ENCODE results near the gene MFGE8. TPM values are rescaled to one million over a fixed set of nuclear protein-coding genes. Genes with fewer than 3 reads are reported as not detected.

MFGE8 gene
- total RNA-seq, 1 donor from 2014 or later = 259 TPM

DNA sequence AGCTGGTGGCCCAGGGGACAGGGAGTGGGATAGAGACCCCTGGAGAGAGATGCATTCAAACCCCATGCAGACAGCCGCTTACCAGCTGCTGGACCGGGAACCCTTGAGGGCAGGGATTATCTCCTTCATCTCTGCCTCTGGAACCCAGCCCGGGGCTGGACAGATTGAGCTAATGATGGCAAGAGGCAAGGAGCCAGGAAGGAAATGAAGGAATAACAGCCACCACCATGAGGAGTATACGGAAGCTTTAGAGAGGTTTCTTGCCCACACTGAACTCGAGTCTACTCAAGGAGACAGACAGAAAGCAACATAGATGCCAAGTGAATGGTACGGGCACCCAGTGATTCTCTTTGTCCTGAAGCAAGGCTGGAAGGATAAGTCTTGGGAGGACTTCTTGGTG lies 41.1 kb downstream of the MFGE8 start:
- TF ChIP-seq, protein P1, sequence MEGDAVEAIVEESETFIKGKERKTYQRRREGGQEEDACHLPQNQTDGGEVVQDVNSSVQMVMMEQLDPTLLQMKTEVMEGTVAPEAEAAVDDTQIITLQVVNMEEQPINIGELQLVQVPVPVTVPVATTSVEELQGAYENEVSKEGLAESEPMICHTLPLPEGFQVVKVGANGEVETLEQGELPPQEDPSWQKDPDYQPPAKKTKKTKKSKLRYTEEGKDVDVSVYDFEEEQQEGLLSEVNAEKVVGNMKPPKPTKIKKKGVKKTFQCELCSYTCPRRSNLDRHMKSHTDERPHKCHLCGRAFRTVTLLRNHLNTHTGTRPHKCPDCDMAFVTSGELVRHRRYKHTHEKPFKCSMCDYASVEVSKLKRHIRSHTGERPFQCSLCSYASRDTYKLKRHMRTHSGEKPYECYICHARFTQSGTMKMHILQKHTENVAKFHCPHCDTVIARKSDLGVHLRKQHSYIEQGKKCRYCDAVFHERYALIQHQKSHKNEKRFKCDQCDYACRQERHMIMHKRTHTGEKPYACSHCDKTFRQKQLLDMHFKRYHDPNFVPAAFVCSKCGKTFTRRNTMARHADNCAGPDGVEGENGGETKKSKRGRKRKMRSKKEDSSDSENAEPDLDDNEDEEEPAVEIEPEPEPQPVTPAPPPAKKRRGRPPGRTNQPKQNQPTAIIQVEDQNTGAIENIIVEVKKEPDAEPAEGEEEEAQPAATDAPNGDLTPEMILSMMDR (IDR thresholded peaks at IDR 0.05) = no peak
- no peaks in the 10 kb centered on the region for H3K9me3 Mint-ChIP-seq (ENCODE audit: unreplicated experiment)
- peaks cover 7% of the 10 kb centered on the region for H3K27me3 Mint-ChIP-seq (ENCODE audit: unreplicated experiment)
- no peaks in the 10 kb centered on the region for H3K4me1 Mint-ChIP-seq (ENCODE audit: unreplicated experiment)
- no peak overlapping the region for H3K4me3 Mint-ChIP-seq (ENCODE audit: unreplicated experiment)
- no peak for DNase-seq (ENCODE audit: extremely low spot score, unreplicated experiment)
- H3K36me3 Mint-ChIP-seq (ENCODE audit: unreplicated experiment) = peaks cover 2% of the 10 kb centered on the region
- no peak overlapping the region for H3K27ac Mint-ChIP-seq (ENCODE audit: unreplicated experiment)

DNA sequence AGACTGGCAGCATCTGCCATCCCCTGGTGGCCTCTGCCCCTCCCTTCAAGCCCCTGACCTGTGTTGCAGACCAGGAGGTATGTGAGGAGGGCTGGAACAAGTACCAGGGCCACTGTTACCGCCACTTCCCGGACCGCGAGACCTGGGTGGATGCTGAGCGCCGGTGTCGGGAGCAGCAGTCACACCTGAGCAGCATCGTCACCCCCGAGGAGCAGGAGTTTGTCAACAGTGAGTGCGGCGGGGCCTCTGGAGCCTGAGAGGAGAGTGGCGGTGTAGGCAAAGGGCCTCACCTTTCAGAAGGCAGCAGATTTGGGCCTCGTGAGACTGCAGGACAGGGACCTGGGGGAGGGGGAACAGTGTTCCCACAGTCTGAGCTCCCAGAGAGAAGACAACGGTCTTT lies 41.9 kb downstream of the MFGE8 start:
- no peak overlapping the region for H3K4me3 Mint-ChIP-seq (ENCODE audit: unreplicated experiment)
- H3K27ac Mint-ChIP-seq (ENCODE audit: unreplicated experiment) = no peak overlapping the region
- H3K36me3 Mint-ChIP-seq (ENCODE audit: unreplicated experiment) = no peaks in the 10 kb centered on the region
- no peak for DNase-seq (ENCODE audit: extremely low spot score, unreplicated experiment)
- no peaks in the 10 kb centered on the region for H3K4me1 Mint-ChIP-seq (ENCODE audit: unreplicated experiment)
- H3K27me3 Mint-ChIP-seq (ENCODE audit: unreplicated experiment) = peaks cover 12% of the 10 kb centered on the region
- TF ChIP-seq, protein P1 (IDR thresholded peaks at IDR 0.05) = no peak
- H3K9me3 Mint-ChIP-seq (ENCODE audit: unreplicated experiment) = no peaks in the 10 kb centered on the region

DNA sequence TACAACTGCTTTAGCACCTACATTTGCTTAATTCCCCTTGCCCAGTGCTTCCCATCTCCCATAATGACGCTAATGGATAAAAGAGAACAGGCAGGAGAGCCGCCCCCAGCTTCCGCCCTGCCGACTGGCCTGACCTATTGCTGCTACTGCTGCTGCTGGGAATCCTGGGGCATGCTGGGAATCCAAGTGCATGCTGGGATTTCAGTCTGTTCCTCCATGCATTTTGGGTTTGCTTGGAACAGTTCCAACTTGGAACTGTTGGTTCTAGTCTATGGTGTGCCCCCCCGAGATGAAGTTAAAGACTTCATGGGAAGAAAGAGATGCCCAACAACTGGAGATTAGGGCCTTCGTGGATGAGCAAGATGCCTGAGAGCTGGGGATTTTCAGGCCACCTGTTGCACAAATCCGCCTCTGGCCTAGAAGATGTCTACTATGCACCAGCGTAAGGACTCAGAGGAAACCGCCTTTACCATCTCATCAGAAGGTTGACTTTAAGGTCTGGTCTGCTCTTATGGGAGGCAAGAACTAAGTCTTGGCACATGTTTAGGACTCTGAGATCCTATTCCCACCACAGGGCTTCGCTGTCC lies 46.8 kb downstream of the MFGE8 start:
- TF ChIP-seq, protein P1 (IDR thresholded peaks at IDR 0.05) = no peak
- no peak overlapping the region for H3K4me3 Mint-ChIP-seq (ENCODE audit: unreplicated experiment)

DNA sequence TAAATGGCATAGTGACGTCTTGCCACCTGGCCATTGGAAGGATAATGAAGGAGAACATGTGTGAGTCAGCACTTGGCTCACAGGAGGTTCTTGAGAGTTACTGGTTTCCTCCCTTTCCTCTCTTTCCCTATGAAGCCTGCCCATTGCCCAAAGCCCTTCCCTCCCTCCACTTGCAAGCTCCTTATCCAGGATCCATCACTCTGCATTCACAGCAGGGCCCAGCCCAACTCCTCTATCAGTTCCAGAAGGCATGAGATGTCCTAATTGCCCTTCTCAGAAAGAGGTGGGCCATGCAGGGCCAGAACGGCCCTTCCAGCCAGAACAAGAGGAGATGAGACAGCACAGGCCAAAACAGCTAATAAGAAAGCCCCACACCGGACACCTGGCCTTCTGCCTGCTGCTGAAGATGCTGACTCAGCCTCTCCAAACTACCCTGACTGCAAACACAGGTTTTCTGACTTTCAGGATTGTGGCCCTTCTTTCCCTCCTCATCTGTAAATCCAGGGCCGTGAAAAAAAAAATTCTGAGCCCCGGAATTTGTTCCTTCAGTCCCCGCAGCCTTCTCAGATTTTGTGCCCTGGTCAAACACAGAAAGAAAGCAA lies 47.6 kb downstream of the MFGE8 start:
- no peaks in the 10 kb centered on the region for H3K4me1 Mint-ChIP-seq (ENCODE audit: unreplicated experiment)
- no peak overlapping the region for H3K27ac Mint-ChIP-seq (ENCODE audit: unreplicated experiment)
- no peaks in the 10 kb centered on the region for H3K9me3 Mint-ChIP-seq (ENCODE audit: unreplicated experiment)
- TF ChIP-seq, protein P1 (IDR thresholded peaks at IDR 0.05) = no peak
- H3K36me3 Mint-ChIP-seq (ENCODE audit: unreplicated experiment) = no peaks in the 10 kb centered on the region
- no peak for DNase-seq (ENCODE audit: extremely low spot score, unreplicated experiment)
- no peak overlapping the region for H3K4me3 Mint-ChIP-seq (ENCODE audit: unreplicated experiment)
- H3K27me3 Mint-ChIP-seq (ENCODE audit: unreplicated experiment) = peaks cover 11% of the 10 kb centered on the region

More for the DNA sequence above, 46.8 kb downstream of the MFGE8 start:
- no peaks in the 10 kb centered on the region for H3K4me1 Mint-ChIP-seq (ENCODE audit: unreplicated experiment)
- H3K36me3 Mint-ChIP-seq (ENCODE audit: unreplicated experiment) = no peaks in the 10 kb centered on the region
- no peak overlapping the region for H3K27ac Mint-ChIP-seq (ENCODE audit: unreplicated experiment)
- H3K9me3 Mint-ChIP-seq (ENCODE audit: unreplicated experiment) = no peaks in the 10 kb centered on the region
- H3K27me3 Mint-ChIP-seq (ENCODE audit: unreplicated experiment) = peaks cover 11% of the 10 kb centered on the region
- no peak for DNase-seq (ENCODE audit: extremely low spot score, unreplicated experiment)

DNA sequence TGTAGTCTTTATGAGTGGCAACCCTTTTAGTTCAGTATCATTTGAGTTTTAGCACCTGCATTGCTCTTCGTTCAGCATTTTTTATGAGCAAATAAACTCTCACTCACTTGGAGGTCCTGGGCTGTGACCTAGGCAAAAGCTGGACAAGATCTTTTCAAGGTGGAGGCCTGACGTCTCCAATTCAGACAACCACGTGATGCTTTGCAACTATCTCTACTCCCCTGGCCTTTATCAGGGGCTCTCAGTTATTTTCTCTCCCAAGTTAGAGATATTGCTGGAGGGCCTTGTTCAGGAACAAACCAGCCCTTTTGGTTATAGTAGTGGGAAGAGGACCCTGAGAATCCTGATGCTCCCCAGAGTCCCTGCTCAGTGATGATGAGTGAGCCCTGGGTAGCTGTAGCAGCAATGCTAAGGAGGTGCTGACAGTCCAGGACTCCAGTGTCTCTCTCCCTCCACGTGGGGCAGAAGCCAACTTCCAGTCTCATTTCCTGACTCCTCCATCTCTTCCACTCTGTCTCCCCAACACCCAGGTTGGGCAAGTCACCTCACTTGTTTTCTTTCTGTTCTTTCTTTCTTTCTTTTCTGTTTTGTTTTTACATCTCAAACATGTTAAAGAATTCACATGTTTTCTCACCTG lies 48.2 kb downstream of the MFGE8 start:
- TF ChIP-seq, protein P1 (IDR thresholded peaks at IDR 0.05) = no peak
- Mint-ChIP-seq H3K27ac (ENCODE audit: unreplicated experiment) (no peak overlapping the region), H3K27me3 (ENCODE audit: unreplicated experiment) (peaks cover 11% of the 10 kb centered on the region), H3K36me3 (ENCODE audit: unreplicated experiment) (no peaks in the 10 kb centered on the region), H3K9me3 (ENCODE audit: unreplicated experiment) (no peaks in the 10 kb centered on the region), H3K4me3 (ENCODE audit: unreplicated experiment) (no peak overlapping the region), H3K4me1 (ENCODE audit: unreplicated experiment) (no peaks in the 10 kb centered on the region)
- DNase-seq (ENCODE audit: extremely low spot score, unreplicated experiment) = no peak
